HCT116 (cell line): ENCODE results near the gene CRISPLD2. TPM values are rescaled to one million over a fixed set of nuclear protein-coding genes. Genes with fewer than 3 reads are reported as not detected.

ENCODE experiments used
- ATAC-seq: fragments of 200-7000 bp; cut with Tn5 transposase; 2 replicates; pipeline ENCODE4 v1.9.1; 2020; ENCODE audit warnings: mild to moderate bottlenecking, moderate library complexity
- BruUV-seq: library from RNA; stranded (reverse); fragments of 400-500 nt; replicated peaks from 2 replicates; lab custom pipeline; 2021; lab: Mats Ljungman, UMichigan
- CTCF ChIA-PET: fragments of 300-600 bp; sonication (Branson Sonifier 250); formaldehyde crosslinking; loops from one replicate; lab custom pipeline; 2021; ENCODE audit warnings: antibody characterized with exemption; lab: Charles Lee
- POLR2A ChIA-PET: fragments of 300-600, 350-600 bp; sonication (Branson Sonifier 250); formaldehyde crosslinking; loops from one replicate; lab custom pipeline; 2021; ENCODE audit warnings: antibody characterized with exemption; lab: Charles Lee
- RAD21 ChIA-PET, 2 experiments: fragments of 300-600 bp; sonication (Branson Sonifier 250); formaldehyde crosslinking; loops; one replicate each; lab custom pipeline; 2023; ENCODE audit warnings: low total read pairs in 2 of 2; ENCODE audit not compliant: uncharacterized antibody in 2 of 2, unreplicated experiment in 2 of 2, low non-redundant PET in 1 of 2; lab: Charles Lee
- DNase-seq: peaks from one replicate; pipeline ENCODE4 v3.0.0-alpha.2; 2010; ENCODE audit warnings: low read depth, low spot score
- H2AFZ ChIP-seq: fragments of 200-600 bp; shearing (Covaris generic), sonication (generic); 2 replicates; pipeline ENCODE4 v1.6.1; 2017; ENCODE audit warnings: low read depth, mixed run types, mixed read lengths, antibody characterized with exemption, low read length; ENCODE audit not compliant: poor library complexity, severe bottlenecking
- H3K27ac ChIP-seq: 2 replicates; pipeline ENCODE4 v1.5.1; 2012; ENCODE audit warnings: low read depth, low read length
- H3K27me3 ChIP-seq: fragments of 200-600 bp; sonication (generic); 2 replicates; pipeline ENCODE4 v1.6.1; 2016; ENCODE audit warnings: mixed run types, low read length, mixed read lengths; ENCODE audit not compliant: insufficient read depth
- H3K36me3 ChIP-seq, 2 experiments: fragments of 200-500 bp in 1 of 2; fragments of 200-600 bp in 1 of 2; sonication (Bioruptor generic) in 1 of 2; sonication (generic) in 1 of 2; 2 replicates each; pipeline versions ENCODE4 v1.5.1 to v1.6.1; 2014 to 2016; ENCODE audit warnings: low read length in 2 of 2, inconsistent platforms in 1 of 2, mixed read lengths in 1 of 2, mixed run types in 1 of 2; ENCODE audit not compliant: insufficient read depth in 2 of 2, control insufficient read depth in 1 of 2
- H3K4me1 ChIP-seq, 2 experiments: fragments of 200-600 bp in 1 of 2; sonication (generic) in 1 of 2; 2 replicates each; pipeline versions ENCODE4 v1.5.1 to v1.6.1; 2012 to 2017; ENCODE audit warnings: low read length in 2 of 2, inconsistent platforms in 1 of 2, mild to moderate bottlenecking in 1 of 2, mixed read lengths in 1 of 2, mixed run types in 1 of 2, moderate library complexity in 1 of 2; ENCODE audit not compliant: insufficient read depth in 2 of 2, control insufficient read depth in 1 of 2
- H3K4me2 ChIP-seq: fragments of 200-600 bp; sonication (generic); 2 replicates; pipeline ENCODE4 v1.6.1; 2017; ENCODE audit warnings: mixed run types, low read length, mixed read lengths
- H3K4me3 ChIP-seq, 2 experiments: fragments of 200-600 bp in 1 of 2; sonication (generic) in 1 of 2; replicated peaks in 1 of 2; 2 replicates each; pipeline ENCODE4 v1.5.1; 2011 to 2016; ENCODE audit warnings: low read length in 2 of 2, control low read depth in 1 of 2, low read depth in 1 of 2, mild to moderate bottlenecking in 1 of 2, mixed read lengths in 1 of 2, mixed run types in 1 of 2
- H3K79me2 ChIP-seq: fragments of 200-600 bp; sonication (generic); 2 replicates; pipeline ENCODE4 v1.6.1; 2017; ENCODE audit warnings: mild to moderate bottlenecking, mixed run types, low read length, moderate library complexity, mixed read lengths; ENCODE audit not compliant: insufficient read depth
- H3K9ac ChIP-seq: fragments of 200-600 bp; sonication (generic); 2 replicates; pipeline ENCODE4 v1.6.1; 2016; ENCODE audit warnings: low read length, mixed read lengths
- H3K9me2 ChIP-seq: fragments of 200-600 bp; sonication (generic), shearing (Covaris generic); 2 replicates; pipeline ENCODE4 v1.6.1; 2017; ENCODE audit warnings: mixed run types, mild to moderate bottlenecking, moderate library complexity; ENCODE audit not compliant: insufficient read depth
- H3K9me3 ChIP-seq, 2 experiments: fragments of 200-500 bp in 1 of 2; fragments of 200-600 bp in 1 of 2; sonication (Bioruptor generic) in 1 of 2; sonication (generic) in 1 of 2; 2 replicates each; pipeline ENCODE4 v1.6.1; 2014 to 2017; ENCODE audit warnings: low read length in 2 of 2, mixed read lengths in 2 of 2, inconsistent platforms in 1 of 2, low read depth in 1 of 2, mild to moderate bottlenecking in 1 of 2, mixed run types in 1 of 2, moderate library complexity in 1 of 2; ENCODE audit not compliant: control insufficient read depth in 1 of 2, insufficient read depth in 1 of 2
- H4K20me1 ChIP-seq: fragments of 200-600 bp; sonication (generic), shearing (Covaris generic); 2 replicates; pipeline ENCODE4 v1.6.1; 2017; ENCODE audit warnings: mixed run types, mild to moderate bottlenecking, moderate library complexity; ENCODE audit not compliant: insufficient read depth
- CEBPB ChIP-seq: IDR thresholded peaks from 2 replicates; pipeline ENCODE4 v1.6.1; 2012; ENCODE audit warnings: low read depth
- EGR1 ChIP-seq: IDR thresholded peaks from 2 replicates; pipeline ENCODE4 v1.6.1; 2012; ENCODE audit warnings: low read depth
- FOSL1 ChIP-seq: IDR thresholded peaks from 2 replicates; pipeline ENCODE4 v1.6.1; 2012; ENCODE audit warnings: low read depth
- MAX ChIP-seq: IDR thresholded peaks from 2 replicates; pipeline ENCODE4 v1.6.1; 2012
- RAD21 ChIP-seq: IDR thresholded peaks from 2 replicates; pipeline ENCODE4 v1.6.1; 2012; ENCODE audit warnings: low read depth, mild to moderate bottlenecking
- SRF ChIP-seq: IDR thresholded peaks from 2 replicates; pipeline ENCODE4 v1.6.1; 2012; ENCODE audit warnings: low read depth
- TCF7L2 ChIP-seq: IDR thresholded peaks from 2 replicates; pipeline ENCODE4 v1.7.0; 2011; ENCODE audit warnings: borderline replicate concordance, inconsistent platforms; ENCODE audit not compliant: insufficient read depth, insufficient read length; ENCODE audit errors: extremely low read depth
- YY1 ChIP-seq: IDR thresholded peaks from 2 replicates; pipeline ENCODE4 v1.6.1; 2011; ENCODE audit warnings: low read length, low read depth, moderate library complexity, mild to moderate bottlenecking; ENCODE audit not compliant: insufficient replicate concordance; ENCODE audit errors: extremely low read depth
- ZFX ChIP-seq: fragments of 450-650 bp; IDR thresholded peaks from 2 replicates; pipeline ENCODE4 v1.6.1; 2017
- intact Hi-C: fragments of 100-400 bp; cut with micrococcal nuclease; formaldehyde crosslinking; loops from 2 replicates; pipeline ENCODE4 v1.10.0; 2022
- total RNA-seq: library from RNA; stranded (reverse); gene quantifications from one replicate; pipeline ENCODE4 v1.2.1, GENCODE V29; 2021; ENCODE audit not compliant: unreplicated experiment
- TF ChIP-seq, protein P1 (sequence below): IDR thresholded peaks from 2 replicates; pipeline ENCODE4 v1.6.1; 2012
- TF ChIP-seq, protein P2 (sequence below), 3 experiments: fragments of 200-600 bp in 1 of 3; sonication (generic) in 1 of 3; IDR thresholded peaks in 2 of 3; conservative IDR thresholded peaks in 1 of 3; 2 replicates each; pipeline ENCODE4 v1.5.1; 2012 to 2017; ENCODE audit warnings: low read depth in 2 of 3, low read length in 2 of 3, antibody characterized with exemption in 1 of 3, borderline replicate concordance in 1 of 3, control low read depth in 1 of 3, mild to moderate bottlenecking in 1 of 3, mixed read lengths in 1 of 3, mixed run types in 1 of 3, moderate library complexity in 1 of 3; ENCODE audit not compliant: insufficient read depth in 1 of 3

The CRISPLD2 gene
- total RNA-seq, 1 experiment from 2014 or later, result 4.6 TPM

DNA sequence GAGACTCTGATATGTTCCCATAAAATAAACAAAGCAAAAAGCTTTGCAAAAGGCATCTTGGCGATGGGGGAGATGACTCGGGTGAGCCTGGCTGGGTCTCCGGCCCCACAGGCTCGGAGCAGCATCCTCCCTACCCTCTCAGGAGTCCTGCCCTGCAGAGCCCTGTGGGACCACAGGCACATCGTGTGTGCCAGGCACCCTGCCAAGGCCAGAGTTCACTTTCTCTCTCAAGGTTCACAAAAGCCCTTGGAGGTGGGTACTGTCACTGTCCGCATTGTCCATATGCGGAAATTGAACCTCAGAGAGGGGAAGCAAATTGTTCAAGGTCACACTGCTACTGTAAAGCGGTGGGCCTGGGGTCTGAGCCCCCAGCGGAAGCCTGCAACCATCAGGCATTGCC, 48.5 kb downstream of the CRISPLD2 start:
- ATAC-seq (no peak), DNase-seq (no peak)
- no peaks in the 10 kb centered on the region for H3K36me3 ChIP-seq
- no peaks in the 10 kb centered on the region for H3K9me2 ChIP-seq
- no peak overlapping the region for H3K4me3 ChIP-seq
- no peaks in the 10 kb centered on the region for H4K20me1 ChIP-seq
- H3K9ac ChIP-seq, result no peak overlapping the region
- no peak overlapping the region for H3K27ac ChIP-seq
- H3K79me2 ChIP-seq, result no peaks in the 10 kb centered on the region
- BruUV-seq, result no TSS peak
- no peak overlapping the region for H2AFZ ChIP-seq
- no peak overlapping the region for H3K4me2 ChIP-seq
- H3K4me1 ChIP-seq, result no peaks in the 10 kb centered on the region
- intact Hi-C loops, result no loop called here
- H3K9me3 ChIP-seq, result no peaks in the 10 kb centered on the region
- no peak for TF ChIP-seq TCF7L2
- no peak for TF ChIP-seq YY1
- TF ChIP-seq, protein P1, sequence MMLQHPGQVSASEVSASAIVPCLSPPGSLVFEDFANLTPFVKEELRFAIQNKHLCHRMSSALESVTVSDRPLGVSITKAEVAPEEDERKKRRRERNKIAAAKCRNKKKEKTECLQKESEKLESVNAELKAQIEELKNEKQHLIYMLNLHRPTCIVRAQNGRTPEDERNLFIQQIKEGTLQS, result no peak
- no peak for TF ChIP-seq SRF
- TF ChIP-seq RAD21, result no peak
- TF ChIP-seq, protein P2, sequence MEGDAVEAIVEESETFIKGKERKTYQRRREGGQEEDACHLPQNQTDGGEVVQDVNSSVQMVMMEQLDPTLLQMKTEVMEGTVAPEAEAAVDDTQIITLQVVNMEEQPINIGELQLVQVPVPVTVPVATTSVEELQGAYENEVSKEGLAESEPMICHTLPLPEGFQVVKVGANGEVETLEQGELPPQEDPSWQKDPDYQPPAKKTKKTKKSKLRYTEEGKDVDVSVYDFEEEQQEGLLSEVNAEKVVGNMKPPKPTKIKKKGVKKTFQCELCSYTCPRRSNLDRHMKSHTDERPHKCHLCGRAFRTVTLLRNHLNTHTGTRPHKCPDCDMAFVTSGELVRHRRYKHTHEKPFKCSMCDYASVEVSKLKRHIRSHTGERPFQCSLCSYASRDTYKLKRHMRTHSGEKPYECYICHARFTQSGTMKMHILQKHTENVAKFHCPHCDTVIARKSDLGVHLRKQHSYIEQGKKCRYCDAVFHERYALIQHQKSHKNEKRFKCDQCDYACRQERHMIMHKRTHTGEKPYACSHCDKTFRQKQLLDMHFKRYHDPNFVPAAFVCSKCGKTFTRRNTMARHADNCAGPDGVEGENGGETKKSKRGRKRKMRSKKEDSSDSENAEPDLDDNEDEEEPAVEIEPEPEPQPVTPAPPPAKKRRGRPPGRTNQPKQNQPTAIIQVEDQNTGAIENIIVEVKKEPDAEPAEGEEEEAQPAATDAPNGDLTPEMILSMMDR (IDR thresholded peaks at IDR 0.05 in 2 of 3, conservative IDR thresholded peaks at IDR 0.05 in 1 of 3; ENCODE audit: borderline replicate concordance in 1 of 3, insufficient read depth in 1 of 3, low read depth in 2 of 3, low read length in 2 of 3), result no peak
- TF ChIP-seq CEBPB, result no peak
- TF ChIP-seq EGR1, result no peak
- no peak for TF ChIP-seq MAX
- no peak for TF ChIP-seq ZFX
- TF ChIP-seq FOSL1, result no peak
- RAD21 ChIA-PET, result no interaction called here
- CTCF ChIA-PET, result no interaction called here
- no peaks in the 10 kb centered on the region for H3K27me3 ChIP-seq
- POLR2A ChIA-PET, result no interaction called here
